A673 (cell line): ENCODE results near the gene ADRB2.

Source experiments
- CTCF ChIP-seq: fragments of 300-800, 200-600 bp; sonication (generic); conservative IDR thresholded peaks from 2 replicates; pipeline ENCODE4 v1.5.1; 2017; ENCODE audit warnings: low read depth, mild to moderate bottlenecking, antibody characterized with exemption, low read length, moderate library complexity, mixed read lengths
- EZH2 ChIP-seq: fragments of 200-600 bp; sonication (generic); IDR thresholded peaks from 2 replicates; pipeline ENCODE4 v1.6.1; 2017; ENCODE audit warnings: borderline replicate concordance, low read depth, mild to moderate bottlenecking, mixed read lengths, antibody characterized with exemption, low read length; ENCODE audit not compliant: poor library complexity, severe bottlenecking

- TF ChIP-seq CTCF (no peak), EZH2 (no peak)
Observed at GRCh38 chr5:148816782-148817181, 9.6 kb upstream of the ADRB2 start.
